ENCODE data around the gene TNFSF12. TPM values are rescaled to one million over a fixed set of nuclear protein-coding genes. Genes with fewer than 3 reads are reported as not detected.
A peak's percentile ranks its signal among the peaks of the same experiment; 100 is the strongest.

TNFSF12 gene
- total and polyA plus RNA-seq, 9 of the 15 experiments (the other 6 are each of a cell fraction or from before 2014, with no cell fraction given): 0.03 to 0.95 (median 0.19) TPM; not detected in 3

DNA sequence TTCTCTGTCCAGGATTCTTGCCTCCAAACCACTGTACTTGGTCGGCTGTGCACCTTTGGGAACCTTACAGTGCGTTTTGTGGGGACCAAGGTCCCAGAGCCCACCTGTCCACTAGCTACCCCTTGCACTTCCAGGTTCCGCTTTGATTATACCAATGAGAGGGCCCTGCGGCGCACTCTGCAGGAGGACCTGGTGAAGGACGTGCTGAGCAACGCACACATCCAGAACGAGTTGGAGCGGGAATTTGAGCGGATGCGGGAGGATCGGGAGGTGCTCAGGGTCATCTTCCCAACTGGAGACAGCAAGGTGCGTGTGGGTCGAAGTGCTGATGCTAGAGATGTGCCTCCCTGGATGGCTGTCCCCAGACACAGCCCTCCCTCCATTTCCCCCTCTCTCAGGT is 45.9 kb upstream of the TNFSF12 start:
- no peak overlapping the region for H3K27ac ChIP-seq (ENCODE audit: extremely low read depth, low read depth, low read length)
- H3K9me3 ChIP-seq (replicated peaks; ENCODE audit: control insufficient read depth, insufficient read depth, low read depth, low read length): no peaks in the 10 kb centered on the region
- no peaks in the 10 kb centered on the region for H4K20me1 ChIP-seq (replicated peaks; ENCODE audit: control insufficient read depth, insufficient read depth, low read length)
- no peaks in the 10 kb centered on the region for H3K9me1 ChIP-seq (ENCODE audit: control insufficient read depth, insufficient read depth, low read length)
- no peak overlapping the region for H3K4me2 ChIP-seq (ENCODE audit: insufficient read depth, low read length)
- intact Hi-C loops (cut with micrococcal nuclease): loop anchor here (5.0 kb wide), 1 partner anchor 146 kb away; the partner anchor contains the start of gene TMEM95
- in situ Hi-C loops (cut with MboI): no loop called here
- DNase-seq (ENCODE audit: extremely low read depth in 1 of 4, low spot score in 3 of 4) (peak in 2 of 4 experiments; percentile 8 to 17), FAIRE-seq (no peak), ATAC-seq (peak; percentile 62)
- H3K9ac ChIP-seq (ENCODE audit: insufficient read depth in 1 of 2, low read depth in 2 of 2, low read length in 2 of 2): no peak overlapping the region
- H3K4me1 ChIP-seq (replicated peaks in 1 of 2; ENCODE audit: control insufficient read depth in 2 of 2, insufficient read depth in 2 of 2, low read length in 2 of 2): no peaks in the 10 kb centered on the region
- peaks cover 87% of the 10 kb centered on the region; the same call in 2 of the 3 replicates for H3K36me3 ChIP-seq (ENCODE audit: control insufficient read depth, insufficient read depth, low read length)
- H3K79me2 ChIP-seq (ENCODE audit: control insufficient read depth, insufficient read depth, low read length): no peaks in the 10 kb centered on the region
- H2AFZ ChIP-seq (ENCODE audit: low read depth, low read length): no peak overlapping the region
- H3K27me3 ChIP-seq (ENCODE audit: control insufficient read depth in 2 of 2, insufficient read depth in 2 of 2, low read length in 2 of 2): no peaks in the 10 kb centered on the region
- H3K4me3 ChIP-seq: no peak overlapping the region
- POLR2A ChIA-PET: interaction anchor here (1.3 to 1.5 kb wide), 3 partner anchors 9 to 17 kb away, joined by 6 to 8 read pairs (median 6); no protein-coding TSS in a partner anchor
- CTCF ChIA-PET (ENCODE audit: low intra/inter-chr PET ratio): no interaction called here
- 99% methylated on average over 7 of the region's 14 CpGs for WGBS (ENCODE audit: insufficient coverage, low coverage, missing lambda C conversion rate)
- BruUV-seq (replicated peaks): no TSS peak
- TF ChIP-seq CTCF (IDR thresholded peaks at IDR 0.05 in 2 of 3, conservative IDR thresholded peaks at IDR 0.05 in 1 of 3; ENCODE audit: insufficient read depth in 2 of 3, low read depth in 1 of 3, low read length in 3 of 3) (peak; percentile 33 to 45 (median 37); a peak in 4 of 6 replicates), REST (IDR thresholded peaks at IDR 0.05; ENCODE audit: borderline replicate concordance) (peak; percentile 22; the same call in 1 of the 2 replicates), REST (CRISPR knock-in tag; IDR thresholded peaks at IDR 0.05; ENCODE audit: low read depth) (no peak), EWSR1 (IDR thresholded peaks at IDR 0.05; ENCODE audit: borderline replicate concordance, low read depth, partially characterized antibody) (no peak), ZNF780A (CRISPR knock-in tag; IDR thresholded peaks at IDR 0.05) (no peak), CBX8 (IDR thresholded peaks at IDR 0.05; ENCODE audit: borderline replicate concordance, extremely low read depth, low read depth, low read length, poor library complexity, severe bottlenecking) (no peak)
